NCI-H748 treated with DMSO at 0.1 percent for 48 hours (cell line): ENCODE data around the gene EFNA3.

ENCODE experiments used
- DNase-seq: peaks from one replicate; lab custom pipeline; 2025; lab: John Stamatoyannopoulos, UW

The EFNA3 gene

DNA sequence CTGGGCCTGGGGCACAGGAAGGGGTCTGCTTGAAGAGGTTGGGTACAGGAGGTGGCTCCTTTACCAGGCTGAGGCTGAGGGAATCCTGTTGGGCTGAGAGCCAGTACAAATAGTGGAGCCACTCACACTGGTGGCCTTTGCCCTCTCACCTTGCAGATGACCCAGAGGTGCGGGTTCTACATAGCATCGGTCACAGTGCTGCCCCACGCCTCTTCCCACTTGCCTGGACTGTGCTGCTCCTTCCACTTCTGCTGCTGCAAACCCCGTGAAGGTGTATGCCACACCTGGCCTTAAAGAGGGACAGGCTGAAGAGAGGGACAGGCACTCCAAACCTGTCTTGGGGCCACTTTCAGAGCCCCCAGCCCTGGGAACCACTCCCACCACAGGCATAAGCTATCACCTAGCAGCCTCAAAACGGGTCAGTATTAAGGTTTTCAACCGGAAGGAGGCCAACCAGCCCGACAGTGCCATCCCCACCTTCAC, 55.2 kb downstream of the EFNA3 start:
- no peak for DNase-seq

DNA sequence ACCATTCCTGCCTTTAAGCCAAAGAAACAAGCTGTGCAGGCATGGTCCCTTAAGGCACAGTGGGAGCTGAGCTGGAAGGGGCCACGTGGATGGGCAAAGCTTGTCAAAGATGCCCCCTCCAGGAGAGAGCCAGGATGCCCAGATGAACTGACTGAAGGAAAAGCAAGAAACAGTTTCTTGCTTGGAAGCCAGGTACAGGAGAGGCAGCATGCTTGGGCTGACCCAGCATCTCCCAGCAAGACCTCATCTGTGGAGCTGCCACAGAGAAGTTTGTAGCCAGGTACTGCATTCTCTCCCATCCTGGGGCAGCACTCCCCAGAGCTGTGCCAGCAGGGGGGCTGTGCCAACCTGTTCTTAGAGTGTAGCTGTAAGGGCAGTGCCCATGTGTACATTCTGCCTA, 55.7 kb downstream of the EFNA3 start:
- DNase-seq, result no peak

DNA sequence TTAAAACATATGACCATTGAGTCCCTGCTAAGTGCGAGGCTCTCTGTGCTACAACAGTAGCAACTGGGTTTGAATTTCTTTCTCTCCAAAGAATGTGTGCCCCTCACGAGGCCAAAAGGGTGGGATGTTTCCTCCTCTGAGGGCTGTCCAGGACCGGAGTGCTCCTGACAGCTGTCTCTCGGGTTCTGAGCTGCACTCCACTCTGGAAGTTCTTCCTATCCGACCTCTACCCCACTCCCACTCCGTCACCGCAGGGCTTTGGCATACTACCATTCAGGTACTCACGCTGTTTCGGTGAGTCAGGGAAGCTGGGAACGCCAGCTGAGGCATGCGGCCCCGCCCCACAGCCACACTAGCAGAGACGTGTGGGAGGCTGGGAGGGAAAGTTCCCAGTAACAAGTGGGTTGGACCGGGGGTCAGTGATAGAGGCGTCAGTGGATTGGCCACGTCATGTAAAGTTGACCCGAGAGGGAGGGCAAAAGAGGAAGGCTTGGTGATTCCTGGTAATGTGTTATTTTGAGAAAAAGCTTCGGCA, 56.3 kb downstream of the EFNA3 start:
- DNase-seq, result peak; percentile 43

DNA sequence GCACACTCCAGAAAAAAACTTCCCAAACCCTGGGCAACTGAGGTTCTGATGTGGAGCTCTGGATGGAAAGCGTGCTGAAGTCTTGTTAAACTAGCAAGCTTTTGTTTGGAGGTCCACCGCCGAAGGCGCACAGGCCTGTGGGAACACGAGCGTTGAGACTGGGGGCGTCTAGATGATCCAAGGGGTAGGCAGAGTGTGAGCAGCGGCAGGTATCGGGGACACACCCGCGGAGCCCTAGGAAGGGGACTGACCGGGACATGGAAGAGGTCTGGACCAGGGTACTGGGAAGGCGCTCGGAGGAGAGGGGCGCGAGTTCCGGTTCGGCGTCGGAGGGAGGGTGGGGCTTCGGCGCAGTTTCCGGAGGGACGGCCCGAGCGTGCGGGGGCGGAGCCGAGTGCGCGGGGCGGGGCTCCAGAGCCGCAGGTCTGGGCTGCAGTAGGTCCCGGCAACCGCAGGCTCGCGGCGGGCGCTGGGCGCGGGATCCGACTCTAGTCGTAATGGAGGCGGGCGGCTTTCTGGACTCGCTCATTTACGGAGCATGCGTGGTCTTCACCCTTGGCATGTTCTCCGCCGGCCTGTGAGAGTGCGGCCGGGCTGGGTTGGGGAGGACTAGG, 56.9 kb downstream of the EFNA3 start, which contains the start of gene SLC50A1:
Gene SLC50A1 (plus strand): TSS at position 438 of the 614 bp plus-strand sequence. CDS start 60 bp downstream, at position 498.
- peak; percentile 90 for DNase-seq

DNA sequence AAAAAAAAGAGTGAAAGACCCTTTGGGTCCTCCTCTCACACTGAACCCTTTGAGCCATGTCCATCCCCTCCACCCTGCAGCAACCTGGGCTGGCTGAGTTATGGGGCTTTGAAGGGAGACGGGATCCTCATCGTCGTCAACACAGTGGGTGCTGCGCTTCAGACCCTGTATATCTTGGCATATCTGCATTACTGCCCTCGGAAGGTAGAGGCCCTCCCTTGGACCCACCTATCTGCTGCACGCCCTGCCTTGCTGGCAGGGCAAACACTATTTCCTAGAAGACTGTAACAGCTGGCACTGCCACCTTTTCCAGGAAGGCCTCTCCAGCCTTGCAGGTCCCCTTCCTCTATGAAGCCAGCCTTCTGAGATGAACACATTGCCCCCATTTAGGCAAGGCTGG, 58.1 kb downstream of the EFNA3 start:
- no peak for DNase-seq
